NT2/D1 (cell line): ENCODE results near the gene KLF4.

Experiments used
- YY1 ChIP-seq: IDR thresholded peaks from 2 replicates; pipeline ENCODE4 v1.6.1; 2011; ENCODE audit not compliant: insufficient read length, insufficient read depth
- ZNF274 ChIP-seq: IDR thresholded peaks from 2 replicates; pipeline ENCODE4 v1.6.1; 2011; ENCODE audit warnings: mild to moderate bottlenecking, low read depth, low read length

DNA sequence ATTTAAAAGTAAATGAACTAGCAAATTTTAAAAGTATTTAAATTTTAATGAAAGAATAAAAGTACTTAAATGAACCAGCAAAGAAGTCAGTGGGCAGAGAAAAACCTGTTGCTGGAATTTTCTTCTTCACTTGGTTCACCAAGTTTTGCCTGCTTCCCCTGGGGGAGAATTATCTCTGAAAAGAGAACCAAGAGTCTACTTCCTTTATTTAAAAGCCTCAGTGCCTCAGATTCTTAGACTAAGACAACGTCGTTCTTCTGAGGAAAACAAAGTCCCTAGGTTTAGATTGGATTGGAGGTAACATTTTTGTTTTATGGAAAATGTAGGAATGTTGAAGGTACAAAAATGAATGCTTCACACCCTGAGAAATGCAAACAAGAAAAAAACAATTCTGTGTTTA is 7.4 kb upstream of the KLF4 start:
- TF ChIP-seq YY1 (no peak), ZNF274 (no peak)
